Stimulated activated CD8-positive, alpha-beta memory T cell treated with anti-CD3 and anti-CD28 coated beads, Interleukin-4, amount 100 ng/mL, for 48 hours (primary cell): ENCODE data around the gene AMDHD1.
"Not testable (repeated sequence)": the region's sequence is repeated elsewhere in the genome, so short reads cannot be mapped to it uniquely, and the experiment has no call there.

Experiments used
- DNase-seq: peaks from one replicate; pipeline ENCODE4 v3.0.0-alpha.2; 2020

Gene AMDHD1

GRCh38 chr12:95966287-95966870 is 23.2 kb downstream of the AMDHD1 start:
- DNase-seq: no peak

GRCh38 chr12:95967301-95967700 is 24.2 kb downstream of the AMDHD1 start:
- DNase-seq: no peak

- DNase-seq: not testable (repeated sequence)
Observed at GRCh38 chr12:95969116-95969515, 26.0 kb downstream of the AMDHD1 start.

GRCh38 chr12:95970905-95971304 is 27.8 kb downstream of the AMDHD1 start:
- DNase-seq: no peak

GRCh38 chr12:95972832-95973456 is 29.8 kb downstream of the AMDHD1 start:
- no peak for DNase-seq

GRCh38 chr12:95974358-95974757 is 31.2 kb downstream of the AMDHD1 start:
- no peak for DNase-seq

- DNase-seq: no peak
Observed at GRCh38 chr12:95975491-95975890, 32.4 kb downstream of the AMDHD1 start.

- no peak for DNase-seq
Observed at GRCh38 chr12:95976416-95976832, 33.3 kb downstream of the AMDHD1 start.

- DNase-seq: no peak
Observed at GRCh38 chr12:95977764-95978305, 34.7 kb downstream of the AMDHD1 start.

- DNase-seq: no peak
Observed at GRCh38 chr12:95978351-95978750, 35.2 kb downstream of the AMDHD1 start.

- no peak for DNase-seq
Observed at GRCh38 chr12:95978774-95979173, 35.6 kb downstream of the AMDHD1 start.

- DNase-seq: no peak
Observed at GRCh38 chr12:95980437-95980836, 37.3 kb downstream of the AMDHD1 start.

GRCh38 chr12:95982602-95983001 is 39.5 kb downstream of the AMDHD1 start:
- no peak for DNase-seq

GRCh38 chr12:95984682-95985081 is 41.6 kb downstream of the AMDHD1 start:
- DNase-seq: no peak

- no peak for DNase-seq
Observed at GRCh38 chr12:95986635-95987570, 43.8 kb downstream of the AMDHD1 start.

- no peak for DNase-seq
Observed at GRCh38 chr12:95988506-95989275, 45.6 kb downstream of the AMDHD1 start.

GRCh38 chr12:95989504-95990123 is 46.5 kb downstream of the AMDHD1 start:
- DNase-seq: no peak

GRCh38 chr12:95990136-95990535 is 47.0 kb downstream of the AMDHD1 start:
- DNase-seq: no peak

GRCh38 chr12:95993907-95994306 is 50.8 kb downstream of the AMDHD1 start:
- no peak for DNase-seq

GRCh38 chr12:95994476-95994875 is 51.3 kb downstream of the AMDHD1 start:
- no peak for DNase-seq

- DNase-seq: no peak
Observed at GRCh38 chr12:95995238-95996031, 52.3 kb downstream of the AMDHD1 start.
